ENCODE data around the gene C12orf56. TPM values are rescaled to one million over a fixed set of nuclear protein-coding genes. Genes with fewer than 3 reads are reported as not detected.

The C12orf56 gene
- total and polyA plus RNA-seq, 4 donors: 0.08 to 0.47 (median 0.24) TPM; not detected in 1

DNA sequence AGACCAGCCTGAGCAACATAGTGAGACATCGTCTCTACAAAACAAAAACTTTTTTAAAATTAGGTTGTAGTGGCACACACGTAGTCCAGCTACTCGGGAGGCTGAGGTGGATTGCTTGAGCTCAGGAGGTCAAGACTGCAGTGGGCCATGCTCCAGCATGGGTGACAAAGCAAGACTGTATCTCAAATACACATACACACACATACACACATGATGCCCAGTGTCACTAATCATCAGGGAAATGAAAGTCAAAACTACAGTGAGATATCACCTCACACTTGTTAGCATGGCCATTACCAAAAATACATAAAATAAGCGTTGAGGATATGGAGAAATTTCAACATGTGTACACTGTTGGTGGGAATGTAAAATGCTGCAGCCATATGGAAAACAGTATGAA, 135.3 kb downstream of the C12orf56 start:
- Histone ChIP-seq H3K4me3 (ENCODE audit: low read depth in 1 of 3, low read length in 3 of 3) (no peak overlapping the region), H3K4me1 (ENCODE audit: control insufficient read depth in 4 of 4, insufficient read depth in 4 of 4, low read length in 3 of 4) (peaks cover 0 to 4% (median 0%) of the 10 kb centered on the region in 4 donors), H3K27ac (ENCODE audit: low read depth in 1 of 2, low read length in 2 of 2) (no peak overlapping the region), H3K36me3 (ENCODE audit: control insufficient read depth in 4 of 4, insufficient read depth in 3 of 4, low read depth in 1 of 4, low read length in 3 of 4) (no peaks in the 10 kb centered on the region), H3K9ac (ENCODE audit: low read depth in 1 of 2, low read length in 2 of 2) (no peak overlapping the region), H3K27me3 (ENCODE audit: control insufficient read depth in 4 of 4, insufficient read depth in 4 of 4, low read length in 3 of 4) (no peaks in the 10 kb centered on the region), H3K9me3 (ENCODE audit: control insufficient read depth in 4 of 4, low read length in 3 of 4) (no peaks in the 10 kb centered on the region)
- no peak for DNase-seq (ENCODE audit: low spot score)
- 76% methylated on average over 4 of the region's 4 CpGs for WGBS
- TF ChIP-seq FOXA2 (IDR thresholded peaks at IDR 0.05): no peak

DNA sequence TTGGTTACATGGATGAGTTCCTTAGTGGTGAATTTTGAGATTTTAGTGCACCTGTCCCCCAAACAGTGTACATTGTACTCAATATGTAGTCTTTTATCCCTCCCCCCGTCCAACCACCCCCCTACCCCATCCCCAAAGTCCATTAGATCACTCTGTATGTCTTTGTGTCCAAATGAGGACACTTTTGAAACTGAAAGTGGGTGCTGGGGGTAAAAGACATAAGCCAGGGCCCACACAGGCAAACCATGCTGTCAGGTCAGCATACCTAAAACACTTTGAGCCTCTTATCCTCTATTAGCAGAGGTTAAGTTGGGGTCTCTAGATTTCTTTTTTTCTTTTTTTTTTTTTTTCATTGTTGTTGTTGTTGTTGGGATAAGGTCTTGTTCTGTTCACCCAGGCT, 137.2 kb downstream of the C12orf56 start:
- no peaks in the 10 kb centered on the region for H3K9me3 ChIP-seq (ENCODE audit: control insufficient read depth in 4 of 4, low read length in 3 of 4)
- DNase-seq (ENCODE audit: low spot score): no peak
- TF ChIP-seq HNF4A (conservative IDR thresholded peaks at IDR 0.05) (no peak), RAD21 (IDR thresholded peaks at IDR 0.05) (no peak), HNF4G (IDR thresholded peaks at IDR 0.05) (no peak), RXRA (IDR thresholded peaks at IDR 0.05) (no peak)
- TF ChIP-seq, protein P1, sequence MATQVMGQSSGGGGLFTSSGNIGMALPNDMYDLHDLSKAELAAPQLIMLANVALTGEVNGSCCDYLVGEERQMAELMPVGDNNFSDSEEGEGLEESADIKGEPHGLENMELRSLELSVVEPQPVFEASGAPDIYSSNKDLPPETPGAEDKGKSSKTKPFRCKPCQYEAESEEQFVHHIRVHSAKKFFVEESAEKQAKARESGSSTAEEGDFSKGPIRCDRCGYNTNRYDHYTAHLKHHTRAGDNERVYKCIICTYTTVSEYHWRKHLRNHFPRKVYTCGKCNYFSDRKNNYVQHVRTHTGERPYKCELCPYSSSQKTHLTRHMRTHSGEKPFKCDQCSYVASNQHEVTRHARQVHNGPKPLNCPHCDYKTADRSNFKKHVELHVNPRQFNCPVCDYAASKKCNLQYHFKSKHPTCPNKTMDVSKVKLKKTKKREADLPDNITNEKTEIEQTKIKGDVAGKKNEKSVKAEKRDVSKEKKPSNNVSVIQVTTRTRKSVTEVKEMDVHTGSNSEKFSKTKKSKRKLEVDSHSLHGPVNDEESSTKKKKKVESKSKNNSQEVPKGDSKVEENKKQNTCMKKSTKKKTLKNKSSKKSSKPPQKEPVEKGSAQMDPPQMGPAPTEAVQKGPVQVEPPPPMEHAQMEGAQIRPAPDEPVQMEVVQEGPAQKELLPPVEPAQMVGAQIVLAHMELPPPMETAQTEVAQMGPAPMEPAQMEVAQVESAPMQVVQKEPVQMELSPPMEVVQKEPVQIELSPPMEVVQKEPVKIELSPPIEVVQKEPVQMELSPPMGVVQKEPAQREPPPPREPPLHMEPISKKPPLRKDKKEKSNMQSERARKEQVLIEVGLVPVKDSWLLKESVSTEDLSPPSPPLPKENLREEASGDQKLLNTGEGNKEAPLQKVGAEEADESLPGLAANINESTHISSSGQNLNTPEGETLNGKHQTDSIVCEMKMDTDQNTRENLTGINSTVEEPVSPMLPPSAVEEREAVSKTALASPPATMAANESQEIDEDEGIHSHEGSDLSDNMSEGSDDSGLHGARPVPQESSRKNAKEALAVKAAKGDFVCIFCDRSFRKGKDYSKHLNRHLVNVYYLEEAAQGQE (IDR thresholded peaks at IDR 0.05): no peak
- TF ChIP-seq, protein P2, sequence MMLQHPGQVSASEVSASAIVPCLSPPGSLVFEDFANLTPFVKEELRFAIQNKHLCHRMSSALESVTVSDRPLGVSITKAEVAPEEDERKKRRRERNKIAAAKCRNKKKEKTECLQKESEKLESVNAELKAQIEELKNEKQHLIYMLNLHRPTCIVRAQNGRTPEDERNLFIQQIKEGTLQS (IDR thresholded peaks at IDR 0.05): no peak
- no peak overlapping the region for H3K9ac ChIP-seq (ENCODE audit: low read depth in 1 of 2, low read length in 2 of 2)
- peaks cover 0 to 4% (median 0%) of the 10 kb centered on the region in 4 donors for H3K4me1 ChIP-seq (ENCODE audit: control insufficient read depth in 4 of 4, insufficient read depth in 4 of 4, low read length in 3 of 4)
- H3K27me3 ChIP-seq (ENCODE audit: control insufficient read depth in 4 of 4, insufficient read depth in 4 of 4, low read length in 3 of 4): no peaks in the 10 kb centered on the region
- WGBS: 50% methylated on average over 1 of the region's 1 CpG
- no peaks in the 10 kb centered on the region for H3K36me3 ChIP-seq (ENCODE audit: control insufficient read depth in 4 of 4, insufficient read depth in 3 of 4, low read depth in 1 of 4, low read length in 3 of 4)
- no peak overlapping the region for H3K27ac ChIP-seq (ENCODE audit: low read depth in 1 of 2, low read length in 2 of 2)
- H3K4me3 ChIP-seq (ENCODE audit: low read depth in 1 of 3, low read length in 3 of 3): no peak overlapping the region

DNA sequence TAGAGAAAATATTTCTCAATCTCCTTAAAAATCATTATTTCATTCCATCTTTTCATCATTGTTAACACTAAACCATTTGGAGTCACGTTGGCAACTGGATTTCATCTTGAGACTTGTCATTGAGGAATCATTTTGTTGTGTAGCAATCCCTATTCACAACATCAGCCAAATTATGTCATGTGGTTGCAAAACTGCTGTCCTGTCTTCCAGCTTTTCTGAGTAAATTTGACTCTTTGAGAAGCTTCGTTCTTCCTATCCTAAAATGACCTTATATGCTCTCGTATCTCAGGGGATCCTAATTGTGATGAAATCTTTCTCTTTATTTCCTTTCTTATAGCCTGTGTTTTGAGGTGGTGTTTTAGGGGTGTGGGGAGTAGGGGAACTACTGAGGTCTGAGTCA, 137.9 kb downstream of the C12orf56 start:
- Histone ChIP-seq H3K27me3 (ENCODE audit: control insufficient read depth in 4 of 4, insufficient read depth in 4 of 4, low read length in 3 of 4) (no peaks in the 10 kb centered on the region), H3K36me3 (ENCODE audit: control insufficient read depth in 4 of 4, insufficient read depth in 3 of 4, low read depth in 1 of 4, low read length in 3 of 4) (no peaks in the 10 kb centered on the region), H3K4me1 (ENCODE audit: control insufficient read depth in 4 of 4, insufficient read depth in 4 of 4, low read length in 3 of 4) (peaks cover 0 to 4% (median 0%) of the 10 kb centered on the region in 4 donors), H3K27ac (ENCODE audit: low read depth in 1 of 2, low read length in 2 of 2) (no peak overlapping the region), H3K4me3 (ENCODE audit: low read depth in 1 of 3, low read length in 3 of 3) (no peak overlapping the region), H3K9me3 (ENCODE audit: control insufficient read depth in 4 of 4, low read length in 3 of 4) (no peaks in the 10 kb centered on the region), H3K9ac (ENCODE audit: low read depth in 1 of 2, low read length in 2 of 2) (no peak overlapping the region)
- TF ChIP-seq SP1 (IDR thresholded peaks at IDR 0.05) (no peak), YY1 (IDR thresholded peaks at IDR 0.05) (no peak), HNF4G (IDR thresholded peaks at IDR 0.05) (no peak), GABPA (IDR thresholded peaks at IDR 0.05 in 1 of 2, conservative IDR thresholded peaks at IDR 0.05 in 1 of 2) (no peak), NR2F2 (IDR thresholded peaks at IDR 0.05) (no peak), FOXA1 (IDR thresholded peaks at IDR 0.05) (no peak), FOXA2 (IDR thresholded peaks at IDR 0.05) (no peak)
- TF ChIP-seq, protein P3, sequence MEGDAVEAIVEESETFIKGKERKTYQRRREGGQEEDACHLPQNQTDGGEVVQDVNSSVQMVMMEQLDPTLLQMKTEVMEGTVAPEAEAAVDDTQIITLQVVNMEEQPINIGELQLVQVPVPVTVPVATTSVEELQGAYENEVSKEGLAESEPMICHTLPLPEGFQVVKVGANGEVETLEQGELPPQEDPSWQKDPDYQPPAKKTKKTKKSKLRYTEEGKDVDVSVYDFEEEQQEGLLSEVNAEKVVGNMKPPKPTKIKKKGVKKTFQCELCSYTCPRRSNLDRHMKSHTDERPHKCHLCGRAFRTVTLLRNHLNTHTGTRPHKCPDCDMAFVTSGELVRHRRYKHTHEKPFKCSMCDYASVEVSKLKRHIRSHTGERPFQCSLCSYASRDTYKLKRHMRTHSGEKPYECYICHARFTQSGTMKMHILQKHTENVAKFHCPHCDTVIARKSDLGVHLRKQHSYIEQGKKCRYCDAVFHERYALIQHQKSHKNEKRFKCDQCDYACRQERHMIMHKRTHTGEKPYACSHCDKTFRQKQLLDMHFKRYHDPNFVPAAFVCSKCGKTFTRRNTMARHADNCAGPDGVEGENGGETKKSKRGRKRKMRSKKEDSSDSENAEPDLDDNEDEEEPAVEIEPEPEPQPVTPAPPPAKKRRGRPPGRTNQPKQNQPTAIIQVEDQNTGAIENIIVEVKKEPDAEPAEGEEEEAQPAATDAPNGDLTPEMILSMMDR (IDR thresholded peaks at IDR 0.05; ENCODE audit: low read depth, low read length, missing input control): no peak
- TF ChIP-seq, protein P4, sequence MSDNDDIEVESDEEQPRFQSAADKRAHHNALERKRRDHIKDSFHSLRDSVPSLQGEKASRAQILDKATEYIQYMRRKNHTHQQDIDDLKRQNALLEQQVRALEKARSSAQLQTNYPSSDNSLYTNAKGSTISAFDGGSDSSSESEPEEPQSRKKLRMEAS (IDR thresholded peaks at IDR 0.05): no peak
- TF ChIP-seq, protein P5, sequence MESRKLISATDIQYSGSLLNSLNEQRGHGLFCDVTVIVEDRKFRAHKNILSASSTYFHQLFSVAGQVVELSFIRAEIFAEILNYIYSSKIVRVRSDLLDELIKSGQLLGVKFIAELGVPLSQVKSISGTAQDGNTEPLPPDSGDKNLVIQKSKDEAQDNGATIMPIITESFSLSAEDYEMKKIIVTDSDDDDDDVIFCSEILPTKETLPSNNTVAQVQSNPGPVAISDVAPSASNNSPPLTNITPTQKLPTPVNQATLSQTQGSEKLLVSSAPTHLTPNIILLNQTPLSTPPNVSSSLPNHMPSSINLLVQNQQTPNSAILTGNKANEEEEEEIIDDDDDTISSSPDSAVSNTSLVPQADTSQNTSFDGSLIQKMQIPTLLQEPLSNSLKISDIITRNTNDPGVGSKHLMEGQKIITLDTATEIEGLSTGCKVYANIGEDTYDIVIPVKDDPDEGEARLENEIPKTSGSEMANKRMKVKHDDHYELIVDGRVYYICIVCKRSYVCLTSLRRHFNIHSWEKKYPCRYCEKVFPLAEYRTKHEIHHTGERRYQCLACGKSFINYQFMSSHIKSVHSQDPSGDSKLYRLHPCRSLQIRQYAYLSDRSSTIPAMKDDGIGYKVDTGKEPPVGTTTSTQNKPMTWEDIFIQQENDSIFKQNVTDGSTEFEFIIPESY (IDR thresholded peaks at IDR 0.05): no peak
- TF ChIP-seq, protein P2 (IDR thresholded peaks at IDR 0.05): no peak
- DNase-seq (ENCODE audit: low spot score): no peak
- 42% methylated on average over 3 of the region's 3 CpGs for WGBS
